B cell (primary cell): ENCODE measurements around the gene ING5.

ENCODE experiments used
- EZH2 ChIP-seq: IDR thresholded peaks from 2 replicates; pipeline ENCODE4 v1.6.1; 2012; ENCODE audit warnings: borderline replicate concordance, low read depth, mild to moderate bottlenecking, moderate library complexity, low read length; ENCODE audit not compliant: insufficient read depth, poor library complexity, severe bottlenecking
- TF ChIP-seq, protein P1 (sequence below): fragments of 200-600 bp; IDR thresholded peaks from one replicate; pipeline ENCODE4 v1.8.0; 2022; ENCODE audit warnings: antibody characterized with exemption, mild to moderate bottlenecking

DNA sequence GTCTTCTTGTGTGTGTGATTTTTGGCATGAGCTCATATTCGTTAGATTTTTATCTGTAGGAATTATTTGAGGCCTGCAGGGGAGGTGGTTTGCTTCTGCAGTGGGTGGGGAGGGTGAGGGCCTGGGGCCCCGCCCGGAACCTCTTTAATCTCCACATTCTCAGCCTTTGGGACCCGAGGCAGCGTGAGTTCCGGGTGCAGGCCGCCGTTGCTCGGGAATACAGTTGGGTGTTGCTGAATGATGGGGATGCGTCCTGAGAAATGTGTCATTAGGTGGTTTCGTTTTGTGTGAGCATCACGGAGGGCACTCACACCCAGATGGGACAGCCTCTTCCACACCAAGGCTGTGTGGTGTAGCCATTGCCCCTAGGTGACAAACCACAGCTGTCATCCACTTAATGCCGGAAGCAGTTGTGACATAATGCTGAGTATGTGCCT lies 61.1 kb downstream of the ING5 start:
- TF ChIP-seq, protein P1, sequence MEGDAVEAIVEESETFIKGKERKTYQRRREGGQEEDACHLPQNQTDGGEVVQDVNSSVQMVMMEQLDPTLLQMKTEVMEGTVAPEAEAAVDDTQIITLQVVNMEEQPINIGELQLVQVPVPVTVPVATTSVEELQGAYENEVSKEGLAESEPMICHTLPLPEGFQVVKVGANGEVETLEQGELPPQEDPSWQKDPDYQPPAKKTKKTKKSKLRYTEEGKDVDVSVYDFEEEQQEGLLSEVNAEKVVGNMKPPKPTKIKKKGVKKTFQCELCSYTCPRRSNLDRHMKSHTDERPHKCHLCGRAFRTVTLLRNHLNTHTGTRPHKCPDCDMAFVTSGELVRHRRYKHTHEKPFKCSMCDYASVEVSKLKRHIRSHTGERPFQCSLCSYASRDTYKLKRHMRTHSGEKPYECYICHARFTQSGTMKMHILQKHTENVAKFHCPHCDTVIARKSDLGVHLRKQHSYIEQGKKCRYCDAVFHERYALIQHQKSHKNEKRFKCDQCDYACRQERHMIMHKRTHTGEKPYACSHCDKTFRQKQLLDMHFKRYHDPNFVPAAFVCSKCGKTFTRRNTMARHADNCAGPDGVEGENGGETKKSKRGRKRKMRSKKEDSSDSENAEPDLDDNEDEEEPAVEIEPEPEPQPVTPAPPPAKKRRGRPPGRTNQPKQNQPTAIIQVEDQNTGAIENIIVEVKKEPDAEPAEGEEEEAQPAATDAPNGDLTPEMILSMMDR: no peak
- no peak for TF ChIP-seq EZH2
